WTC11 (cell line): ENCODE measurements around the gene COL4A2.

Source experiments
- CREB1 ChIP-seq: sonication (generic); formaldehyde crosslinking; IDR thresholded peaks from 2 replicates; pipeline ENCODE4 v1.8.0; 2023; ENCODE audit warnings: mild to moderate bottlenecking, missing genetic modification reagents
- CTCF ChIP-seq: fragments of 200-600 bp; IDR thresholded peaks from 2 replicates; pipeline ENCODE4 v1.8.0; 2022; ENCODE audit warnings: antibody characterized with exemption
- FOXP1 ChIP-seq: sonication (generic); formaldehyde crosslinking; IDR thresholded peaks from 2 replicates; pipeline ENCODE4 v1.8.0; 2022; ENCODE audit warnings: missing genetic modification reagents, mild to moderate bottlenecking, moderate library complexity, borderline replicate concordance
- MAX ChIP-seq: sonication (generic); formaldehyde crosslinking; IDR thresholded peaks from 2 replicates; pipeline ENCODE4 v1.8.0; 2022; ENCODE audit warnings: mild to moderate bottlenecking, missing genetic modification reagents
- NFYB ChIP-seq: sonication (generic); formaldehyde crosslinking; conservative IDR thresholded peaks from 2 replicates; pipeline ENCODE4 v1.8.0; 2022; ENCODE audit warnings: low read depth, missing genetic modification reagents
- ZNF263 ChIP-seq: sonication (generic); formaldehyde crosslinking; IDR thresholded peaks from 2 replicates; pipeline ENCODE4 v1.8.1; 2022; ENCODE audit warnings: low read depth, mild to moderate bottlenecking, moderate library complexity, missing genetic modification reagents
- TF ChIP-seq, protein P1 (sequence below): sonication (generic); formaldehyde crosslinking; IDR thresholded peaks from 2 replicates; pipeline ENCODE4 v1.8.1; 2023; ENCODE audit warnings: mild to moderate bottlenecking, moderate library complexity, missing genetic modification reagents
- TF ChIP-seq, protein P2 (sequence below): sonication (generic); formaldehyde crosslinking; IDR thresholded peaks from 2 replicates; pipeline ENCODE4 v1.8.1; 2023; ENCODE audit warnings: mild to moderate bottlenecking, missing genetic modification reagents

DNA sequence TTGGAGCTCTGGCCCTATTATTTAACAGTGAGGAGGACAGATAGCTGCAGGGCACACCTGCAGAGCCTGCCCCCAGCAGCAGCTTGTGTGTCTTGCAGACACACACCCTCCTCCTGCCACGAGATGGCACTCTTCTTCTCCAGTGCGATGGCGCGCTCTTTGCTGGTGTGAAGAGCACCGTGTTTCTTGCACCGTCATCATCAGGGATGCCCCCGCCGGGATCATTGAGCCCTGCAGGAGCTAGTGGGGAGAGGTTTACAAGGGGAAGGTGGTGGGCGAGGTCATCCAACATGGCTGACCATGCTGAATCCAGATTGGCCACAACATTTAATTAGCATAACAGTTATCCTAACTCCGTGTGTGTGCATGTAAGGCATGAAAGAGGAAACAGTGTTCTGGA lies 148.9 kb downstream of the COL4A2 start:
- TF ChIP-seq CTCF (peak; percentile 47; the same call in 1 of the 2 replicates), MAX (peak; percentile 66), CREB1 (CRISPR knock-in tag) (no peak), ZNF263 (CRISPR knock-in tag) (no peak), NFYB (CRISPR knock-in tag) (no peak), FOXP1 (CRISPR knock-in tag) (no peak)
- TF ChIP-seq, protein P1, sequence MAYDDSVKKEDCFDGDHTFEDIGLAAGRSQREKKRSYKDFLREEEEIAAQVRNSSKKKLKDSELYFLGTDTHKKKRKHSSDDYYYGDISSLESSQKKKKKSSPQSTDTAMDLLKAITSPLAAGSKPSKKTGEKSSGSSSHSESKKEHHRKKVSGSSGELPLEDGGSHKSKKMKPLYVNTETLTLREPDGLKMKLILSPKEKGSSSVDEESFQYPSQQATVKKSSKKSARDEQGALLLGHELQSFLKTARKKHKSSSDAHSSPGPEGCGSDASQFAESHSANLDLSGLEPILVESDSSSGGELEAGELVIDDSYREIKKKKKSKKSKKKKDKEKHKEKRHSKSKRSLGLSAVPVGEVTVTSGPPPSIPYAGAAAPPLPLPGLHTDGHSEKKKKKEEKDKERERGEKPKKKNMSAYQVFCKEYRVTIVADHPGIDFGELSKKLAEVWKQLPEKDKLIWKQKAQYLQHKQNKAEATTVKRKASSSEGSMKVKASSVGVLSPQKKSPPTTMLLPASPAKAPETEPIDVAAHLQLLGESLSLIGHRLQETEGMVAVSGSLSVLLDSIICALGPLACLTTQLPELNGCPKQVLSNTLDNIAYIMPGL (CRISPR knock-in tag) = no peak
- TF ChIP-seq, protein P2, sequence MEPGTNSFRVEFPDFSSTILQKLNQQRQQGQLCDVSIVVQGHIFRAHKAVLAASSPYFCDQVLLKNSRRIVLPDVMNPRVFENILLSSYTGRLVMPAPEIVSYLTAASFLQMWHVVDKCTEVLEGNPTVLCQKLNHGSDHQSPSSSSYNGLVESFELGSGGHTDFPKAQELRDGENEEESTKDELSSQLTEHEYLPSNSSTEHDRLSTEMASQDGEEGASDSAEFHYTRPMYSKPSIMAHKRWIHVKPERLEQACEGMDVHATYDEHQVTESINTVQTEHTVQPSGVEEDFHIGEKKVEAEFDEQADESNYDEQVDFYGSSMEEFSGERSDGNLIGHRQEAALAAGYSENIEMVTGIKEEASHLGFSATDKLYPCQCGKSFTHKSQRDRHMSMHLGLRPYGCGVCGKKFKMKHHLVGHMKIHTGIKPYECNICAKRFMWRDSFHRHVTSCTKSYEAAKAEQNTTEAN (CRISPR knock-in tag) = no peak
